HG03060 (cell line): ENCODE results near the gene ZCCHC14.
"Not testable (repeated sequence)": the region's sequence is repeated elsewhere in the genome, so short reads cannot be mapped to it uniquely, and the experiment has no call there.

Experiments
- ATAC-seq: cut with Tn5 transposase; IDR thresholded peaks from one replicate; pipeline ENCODE4 v1.9.1; 2021; ENCODE audit warnings: low read depth, moderate number of reproducible peaks; ENCODE audit not compliant: unreplicated experiment

ZCCHC14 gene

GRCh38 chr16:87497767-87498290 is 5.0 kb upstream of the ZCCHC14 start:
- not testable (repeated sequence) for ATAC-seq

- ATAC-seq = not testable (repeated sequence)
These were observed 4.4 kb upstream of the ZCCHC14 start for GRCh38 chr16:87497023-87497766.

- no peak for ATAC-seq
These were observed 3.6 kb upstream of the ZCCHC14 start for GRCh38 chr16:87496447-87496801.

- ATAC-seq = no peak
These were observed 3.0 kb upstream of the ZCCHC14 start for GRCh38 chr16:87495578-87496446.

- ATAC-seq = no peak
These were observed 920 bp upstream of the ZCCHC14 start for GRCh38 chr16:87493608-87494280.

- no peak for ATAC-seq
These were observed 563 bp downstream of the ZCCHC14 start for GRCh38 chr16:87492291-87492630.

- ATAC-seq = no peak
These were observed 1.1 kb downstream of the ZCCHC14 start for GRCh38 chr16:87491522-87492290.

- not testable (repeated sequence) for ATAC-seq
These were observed 1.9 kb downstream of the ZCCHC14 start for GRCh38 chr16:87490799-87491521.

- ATAC-seq = no peak
These were observed 2.6 kb downstream of the ZCCHC14 start for GRCh38 chr16:87490096-87490798.

GRCh38 chr16:87489434-87490045 is 3.3 kb downstream of the ZCCHC14 start:
- no peak for ATAC-seq

- not testable (repeated sequence) for ATAC-seq
These were observed 3.9 kb downstream of the ZCCHC14 start for GRCh38 chr16:87488960-87489359.

- no peak for ATAC-seq
These were observed 5.4 kb downstream of the ZCCHC14 start for GRCh38 chr16:87487361-87487924.

- ATAC-seq = no peak
These were observed 6.0 kb downstream of the ZCCHC14 start for GRCh38 chr16:87486713-87487247.

GRCh38 chr16:87486282-87486681 is 6.5 kb downstream of the ZCCHC14 start:
- no peak for ATAC-seq

GRCh38 chr16:87485792-87486191 is 7.0 kb downstream of the ZCCHC14 start:
- ATAC-seq = not testable (repeated sequence)

- no peak for ATAC-seq
These were observed 8.1 kb downstream of the ZCCHC14 start for GRCh38 chr16:87484487-87485331.

- ATAC-seq = no peak
These were observed 9.3 kb downstream of the ZCCHC14 start for GRCh38 chr16:87483481-87483880.
